ENCODE data around the gene PITPNC1.

DNA sequence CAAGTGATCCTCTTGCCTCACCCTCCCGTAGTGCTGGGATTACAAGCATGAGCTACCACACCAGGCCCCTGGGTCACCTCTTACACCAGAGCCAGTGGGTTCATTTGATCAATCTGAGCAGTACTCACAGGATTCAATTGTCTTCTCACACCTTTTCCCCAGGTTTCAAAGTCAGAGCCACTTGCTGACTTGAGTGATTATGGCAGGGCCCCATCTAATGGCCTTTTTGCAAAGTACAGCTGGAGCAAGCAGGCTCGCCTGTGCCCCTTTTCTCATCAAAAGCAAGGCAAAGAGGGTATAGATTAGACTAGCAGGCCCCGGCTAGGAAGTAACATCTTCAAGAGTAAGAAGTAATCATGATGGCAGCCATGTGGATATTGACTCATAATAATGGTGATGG, 225.9 kb downstream of the PITPNC1 start:
- TF ChIP-seq, protein P1, sequence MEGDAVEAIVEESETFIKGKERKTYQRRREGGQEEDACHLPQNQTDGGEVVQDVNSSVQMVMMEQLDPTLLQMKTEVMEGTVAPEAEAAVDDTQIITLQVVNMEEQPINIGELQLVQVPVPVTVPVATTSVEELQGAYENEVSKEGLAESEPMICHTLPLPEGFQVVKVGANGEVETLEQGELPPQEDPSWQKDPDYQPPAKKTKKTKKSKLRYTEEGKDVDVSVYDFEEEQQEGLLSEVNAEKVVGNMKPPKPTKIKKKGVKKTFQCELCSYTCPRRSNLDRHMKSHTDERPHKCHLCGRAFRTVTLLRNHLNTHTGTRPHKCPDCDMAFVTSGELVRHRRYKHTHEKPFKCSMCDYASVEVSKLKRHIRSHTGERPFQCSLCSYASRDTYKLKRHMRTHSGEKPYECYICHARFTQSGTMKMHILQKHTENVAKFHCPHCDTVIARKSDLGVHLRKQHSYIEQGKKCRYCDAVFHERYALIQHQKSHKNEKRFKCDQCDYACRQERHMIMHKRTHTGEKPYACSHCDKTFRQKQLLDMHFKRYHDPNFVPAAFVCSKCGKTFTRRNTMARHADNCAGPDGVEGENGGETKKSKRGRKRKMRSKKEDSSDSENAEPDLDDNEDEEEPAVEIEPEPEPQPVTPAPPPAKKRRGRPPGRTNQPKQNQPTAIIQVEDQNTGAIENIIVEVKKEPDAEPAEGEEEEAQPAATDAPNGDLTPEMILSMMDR (IDR thresholded peaks at IDR 0.05): peak in 9 of 12 donors; percentile 12 to 29 (median 25)
- no peak for TF ChIP-seq POLR2A (IDR thresholded peaks at IDR 0.05)
